ENCODE results near the gene RNF144A.

RNF144A gene

GRCh38 chr2:6944555-6944954 lies 27.3 kb downstream of the RNF144A start:
- Histone ChIP-seq H3K9me3 (replicated peaks; ENCODE audit: insufficient read depth, low read length) (no peaks in the 10 kb centered on the region), H3K27ac (ENCODE audit: low read length) (peak overlapping the region; percentile 64; the same call in 1 of the 2 replicates), H3K4me1 (ENCODE audit: low read length) (peaks cover 20% of the 10 kb centered on the region), H2AFZ (ENCODE audit: low read length) (no peak overlapping the region), H3K79me2 (ENCODE audit: low read length) (no peaks in the 10 kb centered on the region), H3K9me2 (replicated peaks; ENCODE audit: insufficient read depth, low read length) (no peaks in the 10 kb centered on the region), H4K20me1 (ENCODE audit: insufficient read depth, low read length) (no peaks in the 10 kb centered on the region), H3F3A (ENCODE audit: insufficient read depth, low read length) (peaks cover 15% of the 10 kb centered on the region), H3K36me3 (replicated peaks; ENCODE audit: insufficient read depth, low read length) (no peaks in the 10 kb centered on the region), H3K27me3 (replicated peaks; ENCODE audit: insufficient read depth, low read length) (no peaks in the 10 kb centered on the region), H3K4me2 (ENCODE audit: low read depth, low read length) (peak overlapping the region; percentile 51), H3K4me3 (ENCODE audit: low read length) (no peak overlapping the region), H3K9ac (ENCODE audit: low read length) (no peak overlapping the region)
- no peak for DNase-seq
- TF ChIP-seq EZH2 (optimal IDR thresholded peaks at IDR 0.05; ENCODE audit: low read depth, low read length), result no peak
- no peak for TF ChIP-seq CTCF (IDR thresholded peaks at IDR 0.05; ENCODE audit: low read length)
- no peak for TF ChIP-seq EZH2phosphoT487 (IDR thresholded peaks at IDR 0.05; ENCODE audit: low read length)

GRCh38 chr2:6945087-6945813 lies 28.0 kb downstream of the RNF144A start:
- H3K9ac ChIP-seq (ENCODE audit: low read length), result 0 out of 2 replicates have a peak overlapping the region, but pooled peaks have one; percentile 2
- H3K9me3 ChIP-seq (replicated peaks; ENCODE audit: insufficient read depth, low read length), result no peaks in the 10 kb centered on the region
- TF ChIP-seq CTCF (IDR thresholded peaks at IDR 0.05; ENCODE audit: low read length) (no peak), EZH2 (optimal IDR thresholded peaks at IDR 0.05; ENCODE audit: low read depth, low read length) (no peak), EZH2phosphoT487 (IDR thresholded peaks at IDR 0.05; ENCODE audit: low read length) (no peak)
- DNase-seq, result peak; percentile 87
- H3K27me3 ChIP-seq (replicated peaks; ENCODE audit: insufficient read depth, low read length), result no peaks in the 10 kb centered on the region
- H3K4me1 ChIP-seq (ENCODE audit: low read length), result peaks cover 20% of the 10 kb centered on the region
- H3K27ac ChIP-seq (ENCODE audit: low read length), result peak overlapping the region; percentile 64; the same call in 1 of the 2 replicates
- peaks cover 15% of the 10 kb centered on the region for H3F3A ChIP-seq (ENCODE audit: insufficient read depth, low read length)
- H3K79me2 ChIP-seq (ENCODE audit: low read length), result no peaks in the 10 kb centered on the region
- H3K4me2 ChIP-seq (ENCODE audit: low read depth, low read length), result peak overlapping the region; percentile 63
- H4K20me1 ChIP-seq (ENCODE audit: insufficient read depth, low read length), result no peaks in the 10 kb centered on the region
- no peaks in the 10 kb centered on the region for H3K9me2 ChIP-seq (replicated peaks; ENCODE audit: insufficient read depth, low read length)
- peak overlapping the region; percentile 10; the same call in 1 of the 2 replicates for H3K4me3 ChIP-seq (ENCODE audit: low read length)
- H3K36me3 ChIP-seq (replicated peaks; ENCODE audit: insufficient read depth, low read length), result no peaks in the 10 kb centered on the region
- no peak overlapping the region for H2AFZ ChIP-seq (ENCODE audit: low read length)

- no peaks in the 10 kb centered on the region for H4K20me1 ChIP-seq (ENCODE audit: insufficient read depth, low read length)
- no peaks in the 10 kb centered on the region for H3K79me2 ChIP-seq (ENCODE audit: low read length)
- no peak for DNase-seq
- peak overlapping the region; percentile 64; the same call in 1 of the 2 replicates for H3K27ac ChIP-seq (ENCODE audit: low read length)
- H3K9ac ChIP-seq (ENCODE audit: low read length), result 0 out of 2 replicates have a peak overlapping the region, but pooled peaks have one; percentile 2
- H3K9me2 ChIP-seq (replicated peaks; ENCODE audit: insufficient read depth, low read length), result no peaks in the 10 kb centered on the region
- H3F3A ChIP-seq (ENCODE audit: insufficient read depth, low read length), result peaks cover 15% of the 10 kb centered on the region
- H3K4me3 ChIP-seq (ENCODE audit: low read length), result no peak overlapping the region
- H3K4me2 ChIP-seq (ENCODE audit: low read depth, low read length), result peak overlapping the region; percentile 63
- TF ChIP-seq CTCF (IDR thresholded peaks at IDR 0.05; ENCODE audit: low read length) (no peak), EZH2 (optimal IDR thresholded peaks at IDR 0.05; ENCODE audit: low read depth, low read length) (no peak), EZH2phosphoT487 (IDR thresholded peaks at IDR 0.05; ENCODE audit: low read length) (no peak)
- peaks cover 20% of the 10 kb centered on the region for H3K4me1 ChIP-seq (ENCODE audit: low read length)
- no peak overlapping the region for H2AFZ ChIP-seq (ENCODE audit: low read length)
- no peaks in the 10 kb centered on the region for H3K36me3 ChIP-seq (replicated peaks; ENCODE audit: insufficient read depth, low read length)
- no peaks in the 10 kb centered on the region for H3K9me3 ChIP-seq (replicated peaks; ENCODE audit: insufficient read depth, low read length)
- no peaks in the 10 kb centered on the region for H3K27me3 ChIP-seq (replicated peaks; ENCODE audit: insufficient read depth, low read length)
Observed at GRCh38 chr2:6945821-6946220, 28.6 kb downstream of the RNF144A start.

All from MM.1S (cell line).